Measurements from ENCODE around the gene ARAP2.

ARAP2 gene

GRCh38 chr4:36043901-36044300 is 200.4 kb downstream of the ARAP2 start:
- TF ChIP-seq MAX (IDR thresholded peaks at IDR 0.05), result no peak
- TF ChIP-seq REST (IDR thresholded peaks at IDR 0.05; ENCODE audit: low read depth), result no peak
- no peak for TF ChIP-seq CEBPB (IDR thresholded peaks at IDR 0.05)
- no peak for TF ChIP-seq YY1 (IDR thresholded peaks at IDR 0.05; ENCODE audit: low read depth)
- TF ChIP-seq TEAD4 (IDR thresholded peaks at IDR 0.05), result no peak
- TF ChIP-seq EGR1 (IDR thresholded peaks at IDR 0.05), result no peak
- TF ChIP-seq NFIC (IDR thresholded peaks at IDR 0.05), result no peak
- no peak for TF ChIP-seq EP300 (IDR thresholded peaks at IDR 0.05; ENCODE audit: borderline replicate concordance)
- no peak for TF ChIP-seq ZBTB7A (IDR thresholded peaks at IDR 0.05; ENCODE audit: low read depth)
- no peak for TF ChIP-seq RAD21 (IDR thresholded peaks at IDR 0.05; ENCODE audit: low read depth)
- TF ChIP-seq TAF1 (IDR thresholded peaks at IDR 0.05; ENCODE audit: low read depth), result no peak
- TF ChIP-seq CREB1 (IDR thresholded peaks at IDR 0.05; ENCODE audit: low read depth), result no peak
- TF ChIP-seq USF1 (IDR thresholded peaks at IDR 0.05), result no peak
- no peak for TF ChIP-seq TCF12 (IDR thresholded peaks at IDR 0.05; ENCODE audit: low read depth)
- no peak for TF ChIP-seq FOXM1 (IDR thresholded peaks at IDR 0.05; ENCODE audit: borderline replicate concordance, low read depth)

GRCh38 chr4:36043241-36043640 is 201.1 kb downstream of the ARAP2 start:
- TF ChIP-seq CREB1 (IDR thresholded peaks at IDR 0.05; ENCODE audit: low read depth) (no peak), REST (IDR thresholded peaks at IDR 0.05; ENCODE audit: low read depth) (no peak), EGR1 (IDR thresholded peaks at IDR 0.05) (no peak), TEAD4 (IDR thresholded peaks at IDR 0.05) (no peak), USF1 (IDR thresholded peaks at IDR 0.05) (no peak), YY1 (IDR thresholded peaks at IDR 0.05; ENCODE audit: low read depth) (no peak), EP300 (IDR thresholded peaks at IDR 0.05; ENCODE audit: borderline replicate concordance) (no peak), NFIC (IDR thresholded peaks at IDR 0.05) (no peak), TCF12 (IDR thresholded peaks at IDR 0.05; ENCODE audit: low read depth) (no peak), TAF1 (IDR thresholded peaks at IDR 0.05; ENCODE audit: low read depth) (no peak), RAD21 (IDR thresholded peaks at IDR 0.05; ENCODE audit: low read depth) (no peak), MAX (IDR thresholded peaks at IDR 0.05) (no peak), FOXM1 (IDR thresholded peaks at IDR 0.05; ENCODE audit: borderline replicate concordance, low read depth) (no peak), CEBPB (IDR thresholded peaks at IDR 0.05) (no peak), ZBTB7A (IDR thresholded peaks at IDR 0.05; ENCODE audit: low read depth) (no peak)

- TF ChIP-seq YY1 (IDR thresholded peaks at IDR 0.05; ENCODE audit: low read depth), result no peak
- no peak for TF ChIP-seq TAF1 (IDR thresholded peaks at IDR 0.05; ENCODE audit: low read depth)
- no peak for TF ChIP-seq EGR1 (IDR thresholded peaks at IDR 0.05)
- no peak for TF ChIP-seq MAX (IDR thresholded peaks at IDR 0.05)
- no peak for TF ChIP-seq USF1 (IDR thresholded peaks at IDR 0.05)
- TF ChIP-seq TCF12 (IDR thresholded peaks at IDR 0.05; ENCODE audit: low read depth), result no peak
- TF ChIP-seq CREB1 (IDR thresholded peaks at IDR 0.05; ENCODE audit: low read depth), result no peak
- no peak for TF ChIP-seq NFIC (IDR thresholded peaks at IDR 0.05)
- no peak for TF ChIP-seq RAD21 (IDR thresholded peaks at IDR 0.05; ENCODE audit: low read depth)
- no peak for TF ChIP-seq TEAD4 (IDR thresholded peaks at IDR 0.05)
- TF ChIP-seq EP300 (IDR thresholded peaks at IDR 0.05; ENCODE audit: borderline replicate concordance), result no peak
- no peak for TF ChIP-seq CEBPB (IDR thresholded peaks at IDR 0.05)
- no peak for TF ChIP-seq REST (IDR thresholded peaks at IDR 0.05; ENCODE audit: low read depth)
- TF ChIP-seq FOXM1 (IDR thresholded peaks at IDR 0.05; ENCODE audit: borderline replicate concordance, low read depth), result no peak
- no peak for TF ChIP-seq ZBTB7A (IDR thresholded peaks at IDR 0.05; ENCODE audit: low read depth)
Observed at GRCh38 chr4:36042122-36042970, 202.0 kb downstream of the ARAP2 start.
